Testis (tissue), 2 donors: ENCODE measurements around the gene VAMP5.

Experiments
- CTCF ChIP-seq, 3 experiments: fragments of 450-650 bp in 2 of 3; fragments of 200-600 bp in 1 of 3; sonication (generic) in 1 of 3; IDR thresholded peaks; one replicate each; pipeline ENCODE4 v1.5.1; 2016 to 2019; ENCODE audit warnings: antibody characterized with exemption in 3 of 3, mild to moderate bottlenecking in 2 of 3, moderate library complexity in 1 of 3
- POLR2A ChIP-seq: fragments of 450-650 bp; IDR thresholded peaks from one replicate; pipeline ENCODE4 v1.6.1; 2017; ENCODE audit warnings: antibody characterized with exemption, mild to moderate bottlenecking, moderate library complexity

GRCh38 chr2:85554980-85555612 lies 29.1 kb upstream of the VAMP5 start:
- TF ChIP-seq CTCF (IDR thresholded peaks at IDR 0.05), result no peak
- TF ChIP-seq POLR2A, result no peak
